ENCODE measurements around the gene LYPD4. TPM values are rescaled to one million over a fixed set of nuclear protein-coding genes. Genes with fewer than 3 reads are reported as not detected.

The LYPD4 gene
- polyA plus RNA-seq, 1 donor (not counting 4 experiments of a cell fraction or from before 2014, with no cell fraction given), result not detected

DNA sequence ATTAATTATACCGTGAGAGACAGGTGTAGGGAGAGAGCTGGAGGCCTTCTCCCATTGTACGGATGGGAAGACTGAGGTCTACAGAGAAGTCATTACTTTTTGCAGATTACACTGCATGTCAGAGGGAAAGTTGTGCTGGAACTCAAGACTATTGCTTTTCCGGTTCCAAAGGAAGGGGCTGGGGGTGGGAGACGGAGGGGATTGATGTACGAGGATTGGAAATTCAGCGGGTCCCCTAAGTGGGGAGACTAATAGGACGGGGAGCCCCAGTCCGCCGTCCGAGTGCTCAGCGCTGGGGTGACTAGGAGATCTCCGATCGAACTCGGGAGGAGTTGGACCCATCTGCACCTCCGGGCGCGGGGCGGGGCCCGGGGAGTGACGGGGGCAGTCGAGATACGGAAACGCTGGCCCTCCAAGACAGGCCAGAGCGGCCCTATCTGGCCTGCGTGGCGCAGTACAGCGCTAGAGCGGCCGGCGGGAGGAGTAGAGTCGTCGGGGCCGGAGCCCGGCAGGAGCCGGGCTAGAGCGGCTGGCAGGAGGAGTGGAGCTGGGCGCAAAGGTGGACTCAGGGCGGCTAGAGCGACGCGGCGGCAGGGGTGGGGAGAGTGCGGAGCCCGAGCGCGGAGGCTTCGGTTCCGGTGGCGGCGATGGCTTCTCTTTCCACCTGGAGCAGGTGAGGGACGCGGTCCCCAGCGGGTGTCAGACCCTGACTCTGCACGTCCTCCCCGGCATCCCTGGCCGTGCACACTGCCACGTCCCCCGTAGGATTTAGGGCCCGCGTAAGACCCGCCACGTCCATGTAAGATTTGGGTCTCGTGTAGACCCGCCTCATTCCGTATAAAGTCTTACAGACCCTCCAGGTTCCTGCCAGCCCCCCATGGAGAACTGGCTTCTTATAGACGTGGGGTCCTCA lies 39.6 kb upstream of the LYPD4 start:
- dilution Hi-C loops (cut with MboI; ENCODE audit: extremely low pct_ligation_motif_present, low sequenced_read_pairs), result no loop called here
- Histone ChIP-seq H3K4me1 (ENCODE audit: control insufficient read depth, extremely low read depth, insufficient read depth, low read length) (peaks cover 45% of the 10 kb centered on the region), H3K36me3 (ENCODE audit: control insufficient read depth in 2 of 2, extremely low read depth in 1 of 2, insufficient read depth in 2 of 2, low read length in 2 of 2) (peaks cover 8% of the 10 kb centered on the region in 2 experiments), H3K27ac (ENCODE audit: control insufficient read depth, insufficient read depth, low read length) (peak overlapping the region; percentile 83), H3K9me3 (ENCODE audit: control insufficient read depth, low read depth, low read length) (no peaks in the 10 kb centered on the region), H3K9ac (ENCODE audit: control insufficient read depth, extremely low read depth, insufficient read depth, low read length) (peak overlapping the region; percentile 93), H3K9me1 (ENCODE audit: control insufficient read depth, extremely low read depth, insufficient read depth, low read length) (peaks cover 6% of the 10 kb centered on the region), H3K4me2 (ENCODE audit: control insufficient read depth, extremely low read depth, insufficient read depth, low read depth, low read length) (peak overlapping the region; percentile 96), H3K79me2 (ENCODE audit: control insufficient read depth, insufficient read depth, low read length) (peaks cover 42% of the 10 kb centered on the region), H4K20me1 (ENCODE audit: control insufficient read depth, extremely low read depth, insufficient read depth, low read length) (no peaks in the 10 kb centered on the region), H3K27me3 (ENCODE audit: control insufficient read depth, extremely low read depth, insufficient read depth, low read length) (no peaks in the 10 kb centered on the region), H2AFZ (ENCODE audit: control insufficient read depth, low read length) (peak overlapping the region; percentile 71), H3K4me3 (ENCODE audit: control insufficient read depth in 2 of 3, extremely low read depth in 1 of 3, insufficient read depth in 2 of 3, low read depth in 1 of 3, low read length in 3 of 3) (peak overlapping the region; percentile 94 to 99 (median 99))
- DNase-seq (ENCODE audit: low read depth, low spot score) (peak; percentile 78), FAIRE-seq (peak; percentile 44)
- no peak for TF ChIP-seq EZH2 (IDR thresholded peaks at IDR 0.05; ENCODE audit: low read length)
- TF ChIP-seq, protein P1, sequence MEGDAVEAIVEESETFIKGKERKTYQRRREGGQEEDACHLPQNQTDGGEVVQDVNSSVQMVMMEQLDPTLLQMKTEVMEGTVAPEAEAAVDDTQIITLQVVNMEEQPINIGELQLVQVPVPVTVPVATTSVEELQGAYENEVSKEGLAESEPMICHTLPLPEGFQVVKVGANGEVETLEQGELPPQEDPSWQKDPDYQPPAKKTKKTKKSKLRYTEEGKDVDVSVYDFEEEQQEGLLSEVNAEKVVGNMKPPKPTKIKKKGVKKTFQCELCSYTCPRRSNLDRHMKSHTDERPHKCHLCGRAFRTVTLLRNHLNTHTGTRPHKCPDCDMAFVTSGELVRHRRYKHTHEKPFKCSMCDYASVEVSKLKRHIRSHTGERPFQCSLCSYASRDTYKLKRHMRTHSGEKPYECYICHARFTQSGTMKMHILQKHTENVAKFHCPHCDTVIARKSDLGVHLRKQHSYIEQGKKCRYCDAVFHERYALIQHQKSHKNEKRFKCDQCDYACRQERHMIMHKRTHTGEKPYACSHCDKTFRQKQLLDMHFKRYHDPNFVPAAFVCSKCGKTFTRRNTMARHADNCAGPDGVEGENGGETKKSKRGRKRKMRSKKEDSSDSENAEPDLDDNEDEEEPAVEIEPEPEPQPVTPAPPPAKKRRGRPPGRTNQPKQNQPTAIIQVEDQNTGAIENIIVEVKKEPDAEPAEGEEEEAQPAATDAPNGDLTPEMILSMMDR (optimal IDR thresholded peaks at IDR 0.05 in 1 of 3, IDR thresholded peaks at IDR 0.05 in 1 of 3, conservative IDR thresholded peaks at IDR 0.05 in 1 of 3; ENCODE audit: extremely low read depth in 1 of 3, insufficient read depth in 2 of 3, low read length in 3 of 3), result peak in 1 of 3 experiments; percentile 24

DNA sequence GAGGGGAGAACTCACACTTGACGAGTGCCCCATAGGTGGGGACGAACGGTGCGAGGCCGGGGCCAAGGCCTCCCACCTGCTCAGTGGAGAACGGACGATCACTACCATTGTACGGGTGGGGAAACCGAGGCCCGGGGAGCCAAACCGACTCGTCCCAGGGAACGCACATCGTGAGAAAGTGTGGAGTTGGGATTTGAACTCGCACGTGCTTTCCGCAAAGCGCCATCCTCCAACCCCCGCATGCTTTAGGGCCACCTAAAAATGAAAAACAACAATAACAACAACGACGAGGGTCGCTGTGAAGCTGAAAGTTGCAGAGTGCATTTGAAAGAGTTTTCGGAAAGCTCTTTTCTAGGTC lies 39.0 kb upstream of the LYPD4 start:
- FAIRE-seq, result peak; percentile 20
- Histone ChIP-seq H3K27me3 (ENCODE audit: control insufficient read depth, extremely low read depth, insufficient read depth, low read length) (no peaks in the 10 kb centered on the region), H3K79me2 (ENCODE audit: control insufficient read depth, insufficient read depth, low read length) (peaks cover 37% of the 10 kb centered on the region), H3K36me3 (ENCODE audit: control insufficient read depth in 2 of 2, extremely low read depth in 1 of 2, insufficient read depth in 2 of 2, low read length in 2 of 2) (peaks cover 3 to 4% of the 10 kb centered on the region in 2 experiments), H4K20me1 (ENCODE audit: control insufficient read depth, extremely low read depth, insufficient read depth, low read length) (no peaks in the 10 kb centered on the region), H3K4me2 (ENCODE audit: control insufficient read depth, extremely low read depth, insufficient read depth, low read depth, low read length) (peak overlapping the region; percentile 85), H3K9me1 (ENCODE audit: control insufficient read depth, extremely low read depth, insufficient read depth, low read length) (peaks cover 6% of the 10 kb centered on the region), H3K4me3 (ENCODE audit: control insufficient read depth in 2 of 3, extremely low read depth in 1 of 3, insufficient read depth in 2 of 3, low read depth in 1 of 3, low read length in 3 of 3) (peak overlapping the region; percentile 94 to 99 (median 99)), H3K9ac (ENCODE audit: control insufficient read depth, extremely low read depth, insufficient read depth, low read length) (peak overlapping the region; percentile 92), H2AFZ (ENCODE audit: control insufficient read depth, low read length) (peak overlapping the region; percentile 44), H3K9me3 (ENCODE audit: control insufficient read depth, low read depth, low read length) (no peaks in the 10 kb centered on the region), H3K4me1 (ENCODE audit: control insufficient read depth, extremely low read depth, insufficient read depth, low read length) (peaks cover 43% of the 10 kb centered on the region), H3K27ac (ENCODE audit: control insufficient read depth, insufficient read depth, low read length) (peak overlapping the region; percentile 81)
- TF ChIP-seq, protein P1 (optimal IDR thresholded peaks at IDR 0.05 in 1 of 3, IDR thresholded peaks at IDR 0.05 in 1 of 3, conservative IDR thresholded peaks at IDR 0.05 in 1 of 3; ENCODE audit: extremely low read depth in 1 of 3, insufficient read depth in 2 of 3, low read length in 3 of 3), result no peak
- TF ChIP-seq EZH2 (IDR thresholded peaks at IDR 0.05; ENCODE audit: low read length), result no peak
- DNase-seq (ENCODE audit: low read depth, low spot score), result no peak
- dilution Hi-C loops (cut with MboI; ENCODE audit: extremely low pct_ligation_motif_present, low sequenced_read_pairs), result no loop called here
